NT2/D1 (cell line): Measurements from ENCODE around the gene PNMA8A.

Experiments used
- SUZ12 ChIP-seq: IDR thresholded peaks from 2 replicates; pipeline ENCODE4 v1.6.1; 2011; ENCODE audit not compliant: insufficient read length, insufficient read depth; ENCODE audit errors: extremely low read depth
- YY1 ChIP-seq: IDR thresholded peaks from 2 replicates; pipeline ENCODE4 v1.6.1; 2011; ENCODE audit not compliant: insufficient read length, insufficient read depth

GRCh38 chr19:46471811-46472543 is 614 bp upstream of the PNMA8A start:
- TF ChIP-seq SUZ12 (no peak), YY1 (no peak)
